K562 (cell line): ENCODE measurements around the gene GPER1. TPM values are rescaled to one million over a fixed set of nuclear protein-coding genes. Genes with fewer than 3 reads are reported as not detected.

Experiments
- BRCA1 ChIP-seq, 2 experiments: fragments of 450-650 bp in 1 of 2; sonication (generic) in 1 of 2; formaldehyde crosslinking in 1 of 2; IDR thresholded peaks; 2 replicates each; pipeline versions ENCODE4 v1.5.0 to v1.6.1; 2017 to 2020; ENCODE audit warnings: mild to moderate bottlenecking in 1 of 2, missing genetic modification reagents in 1 of 2
- CBX5 ChIP-seq: IDR thresholded peaks from 2 replicates; pipeline ENCODE4 v1.6.1; 2014; ENCODE audit warnings: low read depth, borderline replicate concordance
- ELF1 ChIP-seq: fragments of 200-800 bp; sonication (Bioruptor generic); IDR thresholded peaks from 2 replicates; pipeline ENCODE4 v1.6.1; 2016; ENCODE audit warnings: missing genetic modification characterization, missing compliant biosample characterization
- EWSR1 ChIP-seq: fragments of 450-650 bp; IDR thresholded peaks from 2 replicates; pipeline ENCODE4 v1.6.1; 2018; ENCODE audit warnings: borderline replicate concordance, mild to moderate bottlenecking, low read depth, moderate library complexity; ENCODE audit not compliant: partially characterized antibody
- FOXJ3 ChIP-seq: sonication (generic); formaldehyde crosslinking; IDR thresholded peaks from 2 replicates; pipeline ENCODE4 v1.4.0; 2020; ENCODE audit warnings: mild to moderate bottlenecking, missing genetic modification reagents
- ILK ChIP-seq: fragments of 450-650 bp; IDR thresholded peaks from 2 replicates; pipeline ENCODE4 v1.6.1; 2016; ENCODE audit warnings: missing genetic modification characterization, low read depth, mild to moderate bottlenecking, missing compliant biosample characterization, moderate library complexity, borderline replicate concordance
- MAFK ChIP-seq: IDR thresholded peaks from 2 replicates; pipeline ENCODE4 v1.6.1; 2011; ENCODE audit warnings: low read length, improper control_type of control experiment
- NCOA4 ChIP-seq: fragments of 450-650 bp; IDR thresholded peaks from 2 replicates; pipeline ENCODE4 v1.6.1; 2018; ENCODE audit warnings: mild to moderate bottlenecking; ENCODE audit not compliant: partially characterized antibody
- NEUROD1 ChIP-seq: fragments of 150-350 bp; IDR thresholded peaks from 2 replicates; pipeline ENCODE4 v1.6.1; 2014; ENCODE audit warnings: borderline replicate concordance, low read length, low read depth; ENCODE audit not compliant: partially characterized antibody
- NR3C1 ChIP-seq: sonication (generic); formaldehyde crosslinking; IDR thresholded peaks from 2 replicates; pipeline ENCODE4 v1.8.1; 2022; ENCODE audit warnings: missing genetic modification reagents
- NR4A1 ChIP-seq, 2 experiments: fragments of 250-450 bp in 1 of 2; fragments of 450-650 bp in 1 of 2; sonication (Bioruptor Pico) in 1 of 2; IDR thresholded peaks; 2 replicates each; pipeline versions ENCODE4 v1.4.0 to v1.6.1; 2016 to 2020; ENCODE audit warnings: mild to moderate bottlenecking in 2 of 2, missing compliant biosample characterization in 1 of 2, missing genetic modification characterization in 1 of 2, moderate library complexity in 1 of 2
- PTRF ChIP-seq: fragments of 450-650 bp; IDR thresholded peaks from 2 replicates; pipeline ENCODE4 v1.6.1; 2016; ENCODE audit warnings: mild to moderate bottlenecking, missing genetic modification characterization, missing compliant biosample characterization
- SP2 ChIP-seq: IDR thresholded peaks from 2 replicates; pipeline ENCODE4 v1.6.1; 2011; ENCODE audit warnings: mild to moderate bottlenecking, low read depth, low read length, moderate library complexity; ENCODE audit not compliant: poor library complexity, severe bottlenecking; ENCODE audit errors: extremely low read depth
- SRSF9 ChIP-seq: fragments of 200-400 bp; formaldehyde crosslinking; IDR thresholded peaks from 2 replicates; pipeline ENCODE4 v1.6.1; 2017; ENCODE audit warnings: low read depth, low read length, borderline replicate concordance
- ZNF407 ChIP-seq: fragments of 450-650 bp; IDR thresholded peaks from 2 replicates; pipeline ENCODE4 v1.6.1; 2016; ENCODE audit warnings: low read depth
- ZNF41 ChIP-seq: fragments of 250-450 bp; sonication (Bioruptor Pico); conservative IDR thresholded peaks from 2 replicates; pipeline ENCODE4 v1.4.0; 2020; ENCODE audit warnings: mild to moderate bottlenecking
- polyA plus RNA-seq, 8 experiments: library from polyadenylated mRNA; depleted of rRNA in 4 of 8; stranded (reverse) in 5 of 8; unstranded in 3 of 8; fragments of >200 nt; fragmentation: Nextera tagmentation in 2 of 8; fragmentation: Illumina TruSeq in 1 of 8; extraction: Ambion mirVana in 2 of 8; extraction: Trizol in 1 of 8; gene quantifications; 2 replicates each; pipeline versions ENCODE4 v1.2.1 to v1.2.3, GENCODE V29; 2011 to 2014; ENCODE audit warnings: inconsistent platforms in 1 of 8, missing spikeins in 1 of 8
- total RNA-seq, 7 experiments: library from RNA; depleted of rRNA in 6 of 7; stranded (reverse); fragments of >200 nt in 6 of 7; fragmentation: Illumina TruSeq in 2 of 7; extraction: Trizol in 2 of 7; gene quantifications; 2 replicates each; pipeline versions ENCODE4 v1.2.1 to v1.2.3, GENCODE V29; 2011 to 2021; ENCODE audit warnings: low replicate concordance in 1 of 7
- TF ChIP-seq, protein P1 (sequence below): fragments of 450-650 bp; IDR thresholded peaks from 2 replicates; pipeline ENCODE4 v1.6.1; 2014; ENCODE audit warnings: low read depth, mild to moderate bottlenecking, moderate library complexity, borderline replicate concordance

The GPER1 gene
- total and polyA plus RNA-seq, 9 of the 15 experiments (the other 6 are each of a cell fraction or from before 2014, with no cell fraction given): 0.04 to 0.09 (median 0.08) TPM; not detected in 6

GRCh38 chr7:1044189-1045068 is 43.5 kb upstream of the GPER1 start, which contains the start of gene GPR146 (continued):
- TF ChIP-seq ZNF407 (no peak), ILK (tag) (no peak), MAFK (peak; percentile 99), NR4A1 (CRISPR knock-in tag; IDR thresholded peaks at IDR 0.05) (no peak), NR4A1 (tag; IDR thresholded peaks at IDR 0.05) (0 out of 2 replicates have a peak, but pooled peaks have one; percentile 35), NCOA4 (no peak), ELF1 (no peak; the same call in 1 of the 2 replicates), BRCA1 (IDR thresholded peaks at IDR 0.05) (no peak), BRCA1 (CRISPR knock-in tag; IDR thresholded peaks at IDR 0.05) (no peak), FOXJ3 (no peak), PTRF (tag) (no peak), ZNF41 (CRISPR knock-in tag) (no peak), CBX5 (no peak), NEUROD1 (no peak), SP2 (no peak), EWSR1 (no peak), SRSF9 (no peak), NR3C1 (CRISPR knock-in tag) (0 out of 2 replicates have a peak, but pooled peaks have one; percentile 56)
- TF ChIP-seq, protein P1, sequence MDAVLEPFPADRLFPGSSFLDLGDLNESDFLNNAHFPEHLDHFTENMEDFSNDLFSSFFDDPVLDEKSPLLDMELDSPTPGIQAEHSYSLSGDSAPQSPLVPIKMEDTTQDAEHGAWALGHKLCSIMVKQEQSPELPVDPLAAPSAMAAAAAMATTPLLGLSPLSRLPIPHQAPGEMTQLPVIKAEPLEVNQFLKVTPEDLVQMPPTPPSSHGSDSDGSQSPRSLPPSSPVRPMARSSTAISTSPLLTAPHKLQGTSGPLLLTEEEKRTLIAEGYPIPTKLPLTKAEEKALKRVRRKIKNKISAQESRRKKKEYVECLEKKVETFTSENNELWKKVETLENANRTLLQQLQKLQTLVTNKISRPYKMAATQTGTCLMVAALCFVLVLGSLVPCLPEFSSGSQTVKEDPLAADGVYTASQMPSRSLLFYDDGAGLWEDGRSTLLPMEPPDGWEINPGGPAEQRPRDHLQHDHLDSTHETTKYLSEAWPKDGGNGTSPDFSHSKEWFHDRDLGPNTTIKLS: no peak; the same call in 1 of the 2 replicates
